Measurements from ENCODE around the gene RASD1.
A peak's percentile ranks its signal among the peaks of the same experiment; 100 is the strongest.
"Not testable (repeated sequence)": the region's sequence is repeated elsewhere in the genome, so short reads cannot be mapped to it uniquely, and the experiment has no call there.

Gene RASD1

GRCh38 chr17:17497065-17497844, 1.1 kb upstream of the RASD1 start:
- DNase-seq (ENCODE audit: low read depth in 2 of 2) = no peak

- no peak for DNase-seq (ENCODE audit: low read depth in 2 of 2)
Measured at GRCh38 chr17:17495536-17496188, 533 bp downstream of the RASD1 start.

- no peak for DNase-seq (ENCODE audit: low read depth in 2 of 2)
Measured at GRCh38 chr17:17494870-17495535, 1.2 kb downstream of the RASD1 start.

GRCh38 chr17:17494499-17494869, 1.7 kb downstream of the RASD1 start:
- no peak for DNase-seq (ENCODE audit: low read depth in 2 of 2)

- DNase-seq (ENCODE audit: low read depth in 2 of 2) = no peak
Measured at GRCh38 chr17:17493986-17494466, 2.2 kb downstream of the RASD1 start.

- no peak for DNase-seq (ENCODE audit: low read depth in 2 of 2)
Measured at GRCh38 chr17:17493249-17493985, 2.8 kb downstream of the RASD1 start.

GRCh38 chr17:17492571-17492970, 3.6 kb downstream of the RASD1 start:
- DNase-seq (ENCODE audit: low read depth in 2 of 2) = no peak

- no peak for DNase-seq (ENCODE audit: low read depth in 2 of 2)
Measured at GRCh38 chr17:17492085-17492484, 4.1 kb downstream of the RASD1 start.

- DNase-seq (ENCODE audit: low read depth in 2 of 2) = no peak
Measured at GRCh38 chr17:17491546-17491988, 4.6 kb downstream of the RASD1 start.

GRCh38 chr17:17491031-17491471, 5.1 kb downstream of the RASD1 start:
- no peak for DNase-seq (ENCODE audit: low read depth in 2 of 2)

GRCh38 chr17:17487998-17488397, 8.2 kb downstream of the RASD1 start:
- no peak for DNase-seq (ENCODE audit: low read depth in 2 of 2)

- not testable (repeated sequence) for DNase-seq (ENCODE audit: low read depth in 2 of 2)
Measured at GRCh38 chr17:17486416-17486815, 9.8 kb downstream of the RASD1 start.

GRCh38 chr17:17485420-17485819, 10.8 kb downstream of the RASD1 start:
- DNase-seq (ENCODE audit: low read depth in 2 of 2) = no peak

- peak; percentile 47 to 54 for DNase-seq (ENCODE audit: low read depth in 2 of 2)
Measured at GRCh38 chr17:17484451-17484899, 11.7 kb downstream of the RASD1 start.

GRCh38 chr17:17481860-17482259, 14.3 kb downstream of the RASD1 start:
- no peak for DNase-seq (ENCODE audit: low read depth in 2 of 2)

GRCh38 chr17:17480593-17481148, 15.5 kb downstream of the RASD1 start:
- no peak for DNase-seq (ENCODE audit: low read depth in 2 of 2)

- no peak for DNase-seq (ENCODE audit: low read depth in 2 of 2)
Measured at GRCh38 chr17:17479209-17479608, 17.0 kb downstream of the RASD1 start.

GRCh38 chr17:17476865-17477467, 19.2 kb downstream of the RASD1 start, which contains the start of gene MED9:
Gene MED9 (plus strand): TSS chr17:17477000. CDS start chr17:17477042, 42 bp downstream.
- peak; percentile 92 to 95 for DNase-seq (ENCODE audit: low read depth in 2 of 2)

GRCh38 chr17:17474341-17474740, 21.9 kb downstream of the RASD1 start:
- DNase-seq (ENCODE audit: low read depth in 2 of 2) = no peak

- DNase-seq (ENCODE audit: low read depth in 2 of 2) = no peak
Measured at GRCh38 chr17:17472333-17472920, 23.8 kb downstream of the RASD1 start.

Data from stimulated activated CD4-positive, alpha-beta T cell treated with anti-CD3 and anti-CD28 coated beads, Interleukin-4, amount 100 ng/mL, for 48 hours (primary cell).